Epithelial cell of esophagus (primary cell): ENCODE data around the gene EVL.

Source experiments
- DNase-seq: peaks from one replicate; pipeline ENCODE4 v3.0.0; 2010; ENCODE audit warnings: low read depth
- H3K4me3 ChIP-seq: 2 replicates; pipeline ENCODE4 v1.5.1; 2011; ENCODE audit warnings: mild to moderate bottlenecking, low read length, control low read depth
- CTCF ChIP-seq: IDR thresholded peaks from 2 replicates; pipeline ENCODE4 v1.5.1; 2011; ENCODE audit warnings: low read depth, mild to moderate bottlenecking, low read length, control low read depth, inconsistent platforms; ENCODE audit not compliant: insufficient read depth; ENCODE audit errors: missing control alignments

EVL gene

GRCh38 chr14:100145682-100146464 lies 80.7 kb downstream of the EVL start:
- no peak overlapping the region for H3K4me3 ChIP-seq
- DNase-seq: no peak
- no peak for TF ChIP-seq CTCF

- no peak for DNase-seq
- TF ChIP-seq CTCF: no peak
- no peak overlapping the region for H3K4me3 ChIP-seq
Measured at GRCh38 chr14:100146531-100147091, 81.4 kb downstream of the EVL start.

- no peak for TF ChIP-seq CTCF
- DNase-seq: no peak
- no peak overlapping the region for H3K4me3 ChIP-seq
Measured at GRCh38 chr14:100147181-100147631, 82.0 kb downstream of the EVL start.

- DNase-seq: no peak
- no peak overlapping the region for H3K4me3 ChIP-seq
- TF ChIP-seq CTCF: no peak
Measured at GRCh38 chr14:100147691-100148464, 82.7 kb downstream of the EVL start.

GRCh38 chr14:100148837-100149731 lies 83.9 kb downstream of the EVL start:
- TF ChIP-seq CTCF: no peak
- H3K4me3 ChIP-seq: no peak overlapping the region
- no peak for DNase-seq

- H3K4me3 ChIP-seq: no peak overlapping the region
- no peak for TF ChIP-seq CTCF
- DNase-seq: peak; percentile 65
Measured at GRCh38 chr14:100149851-100150611, 84.8 kb downstream of the EVL start.
